Peyer's patch (tissue), 4 donors: ENCODE measurements around the gene CSF1R.

ENCODE experiments used
- CTCF ChIP-seq, 6 experiments: fragments of 450-650 bp in 4 of 6; fragments of 200-600 bp in 2 of 6; sonication (generic) in 1 of 6; IDR thresholded peaks; one replicate each; pipeline ENCODE4 v1.5.1; 2017 to 2019; ENCODE audit warnings: antibody characterized with exemption in 6 of 6, mild to moderate bottlenecking in 3 of 6, moderate library complexity in 1 of 6
- POLR2A ChIP-seq, 2 donors: fragments of 450-650 bp; IDR thresholded peaks; one replicate each; pipeline ENCODE4 v1.5.1; 2017; ENCODE audit warnings: antibody characterized with exemption in 2 of 2, mild to moderate bottlenecking in 2 of 2, moderate library complexity in 2 of 2

GRCh38 chr5:150131978-150132694 is 45.8 kb upstream of the CSF1R start:
- TF ChIP-seq CTCF (IDR thresholded peaks at IDR 0.05) (no peak), POLR2A (IDR thresholded peaks at IDR 0.05) (no peak)
